ENCODE measurements around the gene NUDT22. TPM values are rescaled to one million over a fixed set of nuclear protein-coding genes. Genes with fewer than 3 reads are reported as not detected.

Gene NUDT22
- total and polyA plus RNA-seq, 2 of the 8 experiments (the other 6 are each of a cell fraction or from before 2014, with no cell fraction given) = 43.4 to 69.0 TPM

DNA sequence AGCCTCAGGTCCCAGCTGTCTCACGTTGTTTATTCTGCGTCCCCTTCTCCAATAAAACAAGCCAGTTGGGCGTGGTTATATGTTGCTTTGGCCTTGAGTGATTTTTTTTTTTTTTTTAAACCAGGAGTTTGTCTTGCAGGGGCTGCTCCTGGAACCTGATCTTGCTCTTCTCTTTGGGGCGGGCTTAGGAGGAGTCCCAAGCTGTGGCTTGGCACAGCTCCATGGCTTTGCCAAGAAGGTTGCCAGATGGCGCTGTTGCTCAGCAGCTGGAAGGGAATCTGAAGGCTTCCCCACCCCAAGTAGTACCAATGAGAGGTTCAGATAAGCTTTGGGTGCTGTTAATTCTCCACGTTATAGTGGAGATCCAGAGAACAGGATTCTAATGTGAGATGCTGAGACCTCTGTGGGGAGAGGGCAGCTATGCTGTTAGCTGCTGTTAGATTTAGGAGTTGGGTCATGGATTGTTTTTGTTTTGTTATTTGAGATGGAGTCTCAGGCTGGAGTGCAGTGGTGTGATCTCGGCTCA, 21.5 kb upstream of the NUDT22 start:
- Histone ChIP-seq H2BK15ac (ENCODE audit: low read length) (no peak overlapping the region; the same call in 1 of the 2 replicates), H3K9ac (replicated peaks in 1 of 4; ENCODE audit: extremely low read depth in 1 of 4, low read depth in 3 of 4, low read length in 3 of 4) (no peak overlapping the region; a peak in 1 of 7 replicates), H4K8ac (ENCODE audit: extremely low read depth, insufficient read depth, low read length) (no peak overlapping the region), H3K18ac (ENCODE audit: extremely low read depth, low read length) (no peak overlapping the region), H2AK5ac (ENCODE audit: low read depth, low read length) (no peak overlapping the region), H2BK120ac (replicated peaks; ENCODE audit: low read depth, low read length) (no peak overlapping the region), H3K27me3 (replicated peaks in 1 of 4; ENCODE audit: control insufficient read depth in 3 of 4, extremely low read depth in 1 of 4, insufficient read depth in 3 of 4, low read length in 3 of 4) (no peaks in the 10 kb centered on the region; a peak in 1 of 7 replicates), H3K79me1 (ENCODE audit: low read depth, low read length) (no peaks in the 10 kb centered on the region), H3K23ac (ENCODE audit: insufficient read length) (no peak overlapping the region), H3K4me3 (ENCODE audit: extremely low read depth in 1 of 4, insufficient read depth in 2 of 4, low read depth in 3 of 4, low read length in 4 of 4) (no peak overlapping the region), H4K91ac (replicated peaks; ENCODE audit: insufficient read length, low read length) (no peak overlapping the region), H3K79me2 (ENCODE audit: control insufficient read depth in 1 of 2, insufficient read depth in 2 of 2, low read length in 2 of 2) (no peaks in the 10 kb centered on the region), H3K23me2 (ENCODE audit: low read depth, low read length) (no peaks in the 10 kb centered on the region; the same call in 1 of the 2 replicates), H3K14ac (ENCODE audit: insufficient read length) (no peak overlapping the region), H3K27ac (ENCODE audit: low read depth, low read length) (no peak overlapping the region), H4K20me1 (replicated peaks in 1 of 2; ENCODE audit: control insufficient read depth in 1 of 2, insufficient read depth in 2 of 2, low read length in 2 of 2) (peaks cover 5 to 21% of the 10 kb centered on the region in 2 experiments), H3K4ac (replicated peaks; ENCODE audit: insufficient read length, low read depth, low read length) (no peak overlapping the region), H3K36me3 (ENCODE audit: control insufficient read depth in 2 of 4, insufficient read depth in 4 of 4, low read length in 3 of 4) (peaks cover 41 to 62% (median 54%) of the 10 kb centered on the region in 4 experiments), H2BK5ac (ENCODE audit: low read depth, low read length) (no peak overlapping the region), H4K5ac (ENCODE audit: insufficient read length, low read depth, low read length) (no peak overlapping the region), H3K9me3 (ENCODE audit: insufficient read depth in 2 of 2, low read depth in 1 of 2, low read length in 1 of 2) (no peaks in the 10 kb centered on the region), H3K4me1 (replicated peaks in 1 of 4; ENCODE audit: control insufficient read depth in 3 of 4, insufficient read depth in 4 of 4, low read length in 3 of 4) (peaks cover 0 to 5% (median 0%) of the 10 kb centered on the region in 4 experiments; a peak in 3 of 7 replicates), H2AFZ (ENCODE audit: low read length) (no peak overlapping the region), H2BK20ac (ENCODE audit: low read length) (no peak overlapping the region), H3K4me2 (ENCODE audit: insufficient read depth in 1 of 2, low read depth in 2 of 2, low read length in 2 of 2) (no peak overlapping the region), H2BK12ac (ENCODE audit: low read depth, low read length) (no peak overlapping the region), H3K56ac (replicated peaks; ENCODE audit: insufficient read length, low read depth, low read length) (no peak overlapping the region)
- ChIA-PET CTCF (ENCODE audit: partially characterized antibody) (interaction anchor here (0.7 to 7.4 kb wide), 31 partner anchors 9 to 209 kb away, joined by 3 to 68 read pairs (median 6); partner anchors contain the start of genes DNAJC4, ESRRA, NUDT22 and PLCB3), POLR2A (ENCODE audit: partially characterized antibody) (interaction anchor here (0.7 to 18.4 kb wide), 8 partner anchors 16 to 99 kb away, joined by 3 to 253 read pairs (median 23); partner anchors contain the start of genes MACROD1, NUDT22, PPP1R14B and STIP1)
- peak; percentile 48 for FAIRE-seq
- TF ChIP-seq BCL11A (IDR thresholded peaks at IDR 0.05; ENCODE audit: low read depth in 2 of 2, low read length in 2 of 2) = no peak
- no peak for TF ChIP-seq RNF2 (IDR thresholded peaks at IDR 0.05; ENCODE audit: borderline replicate concordance, low read depth, low read length, missing control alignments, poor library complexity, severe bottlenecking)
- TF ChIP-seq, protein P1, sequence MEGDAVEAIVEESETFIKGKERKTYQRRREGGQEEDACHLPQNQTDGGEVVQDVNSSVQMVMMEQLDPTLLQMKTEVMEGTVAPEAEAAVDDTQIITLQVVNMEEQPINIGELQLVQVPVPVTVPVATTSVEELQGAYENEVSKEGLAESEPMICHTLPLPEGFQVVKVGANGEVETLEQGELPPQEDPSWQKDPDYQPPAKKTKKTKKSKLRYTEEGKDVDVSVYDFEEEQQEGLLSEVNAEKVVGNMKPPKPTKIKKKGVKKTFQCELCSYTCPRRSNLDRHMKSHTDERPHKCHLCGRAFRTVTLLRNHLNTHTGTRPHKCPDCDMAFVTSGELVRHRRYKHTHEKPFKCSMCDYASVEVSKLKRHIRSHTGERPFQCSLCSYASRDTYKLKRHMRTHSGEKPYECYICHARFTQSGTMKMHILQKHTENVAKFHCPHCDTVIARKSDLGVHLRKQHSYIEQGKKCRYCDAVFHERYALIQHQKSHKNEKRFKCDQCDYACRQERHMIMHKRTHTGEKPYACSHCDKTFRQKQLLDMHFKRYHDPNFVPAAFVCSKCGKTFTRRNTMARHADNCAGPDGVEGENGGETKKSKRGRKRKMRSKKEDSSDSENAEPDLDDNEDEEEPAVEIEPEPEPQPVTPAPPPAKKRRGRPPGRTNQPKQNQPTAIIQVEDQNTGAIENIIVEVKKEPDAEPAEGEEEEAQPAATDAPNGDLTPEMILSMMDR (IDR thresholded peaks at IDR 0.05; ENCODE audit: control extremely low read depth in 1 of 3, insufficient read depth in 1 of 3, low read depth in 1 of 3, low read length in 3 of 3) = peak; percentile 79 to 90 (median 81)
- TF ChIP-seq CEBPB (IDR thresholded peaks at IDR 0.05; ENCODE audit: low read depth, low read length) = no peak
- TF ChIP-seq RAD21 (IDR thresholded peaks at IDR 0.05 in 1 of 2, conservative IDR thresholded peaks at IDR 0.05 in 1 of 2; ENCODE audit: low read depth in 2 of 2, low read length in 2 of 2) = peak; percentile 80 to 88
- TF ChIP-seq SIRT6 (IDR thresholded peaks at IDR 0.05; ENCODE audit: low read length) = no peak
- TF ChIP-seq KDM4A (IDR thresholded peaks at IDR 0.05; ENCODE audit: low read depth, low read length, severe bottlenecking) = no peak
- peak; percentile 53 to 80 for DNase-seq (ENCODE audit: low read depth in 1 of 2, low spot score in 2 of 2)
- WGBS, 2 experiments (ENCODE audit: extremely low coverage in 1 of 2, insufficient coverage in 1 of 2, insufficient read length in 1 of 2, insufficient replicate concordance in 2 of 2, low coverage in 1 of 2, low lambda C conversion rate in 2 of 2, missing lambda C conversion rate in 1 of 2) = 73% methylated on average over 7 of the region's 7 CpGs; no CpG with 5 or more reads in 1 of the 2 experiments

Data from H1 (cell line).